ENCODE measurements around the gene SUGP1.
A peak's percentile ranks its signal among the peaks of the same experiment; 100 is the strongest.

SUGP1 gene

DNA sequence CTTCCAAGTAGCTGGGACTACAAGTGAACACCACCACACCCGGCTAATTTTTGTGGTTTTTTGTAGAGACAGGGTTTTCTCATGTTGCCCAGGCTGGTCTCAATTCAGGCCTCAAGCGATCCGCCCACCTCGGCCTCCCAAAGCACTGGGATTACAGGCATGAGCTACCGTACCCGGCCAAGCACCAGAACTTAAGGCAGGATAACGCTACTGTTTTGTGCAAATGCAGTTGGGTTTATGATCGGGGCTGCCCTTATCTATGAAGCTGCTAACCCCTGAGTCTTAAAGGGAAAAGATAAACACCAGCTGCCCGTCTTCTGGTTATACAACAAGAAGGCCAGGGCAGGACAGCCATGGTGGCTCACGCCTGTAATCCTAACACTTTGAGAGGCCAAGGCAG is 34.6 kb downstream of the SUGP1 start:
- Histone ChIP-seq H3K4me3 (ENCODE audit: low read length) (no peak overlapping the region), H3K9ac (ENCODE audit: low read depth, low read length) (no peak overlapping the region), H3K9me3 (ENCODE audit: insufficient read depth, low read depth, low read length) (no peaks in the 10 kb centered on the region), H3K27ac (ENCODE audit: low read length) (no peak overlapping the region), H3K36me3 (ENCODE audit: insufficient read depth, low read depth, low read length) (peaks cover 71% of the 10 kb centered on the region), H3K4me1 (ENCODE audit: insufficient read depth, low read length) (no peaks in the 10 kb centered on the region), H3K27me3 (ENCODE audit: insufficient read depth, low read length) (no peaks in the 10 kb centered on the region)

DNA sequence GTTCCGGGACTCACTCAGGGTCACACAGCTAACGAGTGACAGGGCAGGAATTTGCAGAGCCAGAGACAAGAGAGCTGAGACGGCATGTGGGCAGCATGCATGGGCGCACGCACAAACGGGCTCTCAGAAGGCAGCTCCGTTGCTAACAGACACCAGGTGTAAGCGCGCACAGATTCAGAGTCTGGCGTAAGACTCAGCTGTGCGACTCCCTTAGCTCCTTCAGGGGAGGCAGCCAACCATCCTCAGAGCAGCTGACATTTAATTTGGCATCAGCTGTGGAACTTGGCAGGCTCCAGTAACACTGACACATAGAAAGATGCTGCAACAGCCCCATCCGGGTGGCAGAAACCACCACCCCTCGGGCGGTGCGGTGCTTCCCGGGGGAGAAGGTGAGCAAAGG is 39.7 kb downstream of the SUGP1 start:
- no peak overlapping the region for H3K4me3 ChIP-seq (ENCODE audit: low read length)
- no peak overlapping the region for H3K27ac ChIP-seq (ENCODE audit: low read length)
- peaks cover 75% of the 10 kb centered on the region for H3K36me3 ChIP-seq (ENCODE audit: insufficient read depth, low read depth, low read length)
- H3K9ac ChIP-seq (ENCODE audit: low read depth, low read length), result no peak overlapping the region
- no peaks in the 10 kb centered on the region for H3K4me1 ChIP-seq (ENCODE audit: insufficient read depth, low read length)
- no peaks in the 10 kb centered on the region for H3K27me3 ChIP-seq (ENCODE audit: insufficient read depth, low read length)
- H3K9me3 ChIP-seq (ENCODE audit: insufficient read depth, low read depth, low read length), result no peaks in the 10 kb centered on the region

DNA sequence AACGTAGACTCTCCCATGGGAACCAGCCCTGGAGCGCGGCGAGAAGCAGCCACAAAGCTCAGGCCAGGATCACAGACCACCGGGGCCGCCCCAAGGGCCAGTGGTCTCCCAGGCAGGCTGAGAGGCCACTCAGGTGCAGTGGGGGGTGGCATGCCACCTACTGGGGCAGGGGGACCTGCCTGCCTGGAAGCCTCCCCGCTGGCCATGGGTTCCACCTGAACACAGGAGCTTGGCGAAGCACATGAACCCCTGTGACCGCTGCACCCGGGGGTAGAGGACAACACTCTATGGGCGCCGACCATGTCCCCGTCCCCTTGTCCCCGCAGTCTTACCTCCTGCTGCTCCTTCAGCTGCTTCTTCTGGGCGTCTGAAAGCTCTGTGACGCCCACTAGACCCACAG is 40.5 kb downstream of the SUGP1 start:
- Histone ChIP-seq H3K4me1 (ENCODE audit: insufficient read depth, low read length) (no peaks in the 10 kb centered on the region), H3K9me3 (ENCODE audit: insufficient read depth, low read depth, low read length) (no peaks in the 10 kb centered on the region), H3K36me3 (ENCODE audit: insufficient read depth, low read depth, low read length) (peaks cover 74% of the 10 kb centered on the region), H3K4me3 (ENCODE audit: low read length) (no peak overlapping the region), H3K27me3 (ENCODE audit: insufficient read depth, low read length) (no peaks in the 10 kb centered on the region), H3K9ac (ENCODE audit: low read depth, low read length) (no peak overlapping the region), H3K27ac (ENCODE audit: low read length) (no peak overlapping the region)

DNA sequence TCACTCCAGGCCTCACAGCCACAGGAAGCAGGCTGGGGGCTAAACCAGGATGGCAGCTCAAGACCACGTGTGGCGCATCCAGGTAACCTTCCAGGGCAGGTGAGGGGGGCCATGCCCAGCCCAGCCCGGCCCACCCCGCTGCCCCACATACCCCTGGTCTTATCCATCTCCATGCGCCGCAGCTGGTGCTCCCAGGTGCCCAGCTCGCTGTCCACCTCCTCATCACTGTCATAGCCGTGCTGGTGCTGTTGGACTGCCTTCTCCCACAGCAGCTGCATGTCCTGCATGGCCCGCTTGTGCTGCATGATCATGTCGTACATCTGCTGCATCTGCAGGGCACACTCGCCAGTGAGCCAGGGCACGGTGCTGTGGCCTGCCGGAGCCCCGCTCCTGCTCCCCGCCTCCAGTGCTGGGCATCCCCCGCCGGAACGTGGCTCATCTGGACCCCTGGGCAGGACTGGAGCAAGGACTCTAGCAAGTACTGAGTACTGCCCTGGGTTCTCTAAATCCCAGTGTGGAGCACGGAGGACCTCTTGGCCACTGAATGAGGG is 41.2 kb downstream of the SUGP1 start:
- H3K9ac ChIP-seq (ENCODE audit: low read depth, low read length), result no peak overlapping the region
- H3K27me3 ChIP-seq (ENCODE audit: insufficient read depth, low read length), result peaks cover under 1% of the 10 kb centered on the region; the same call in 1 of the 2 replicates
- H3K4me3 ChIP-seq (ENCODE audit: low read length), result no peak overlapping the region
- H3K9me3 ChIP-seq (ENCODE audit: insufficient read depth, low read depth, low read length), result no peaks in the 10 kb centered on the region
- H3K4me1 ChIP-seq (ENCODE audit: insufficient read depth, low read length), result no peaks in the 10 kb centered on the region
- H3K27ac ChIP-seq (ENCODE audit: low read length), result no peak overlapping the region
- H3K36me3 ChIP-seq (ENCODE audit: insufficient read depth, low read depth, low read length), result peaks cover 68% of the 10 kb centered on the region

DNA sequence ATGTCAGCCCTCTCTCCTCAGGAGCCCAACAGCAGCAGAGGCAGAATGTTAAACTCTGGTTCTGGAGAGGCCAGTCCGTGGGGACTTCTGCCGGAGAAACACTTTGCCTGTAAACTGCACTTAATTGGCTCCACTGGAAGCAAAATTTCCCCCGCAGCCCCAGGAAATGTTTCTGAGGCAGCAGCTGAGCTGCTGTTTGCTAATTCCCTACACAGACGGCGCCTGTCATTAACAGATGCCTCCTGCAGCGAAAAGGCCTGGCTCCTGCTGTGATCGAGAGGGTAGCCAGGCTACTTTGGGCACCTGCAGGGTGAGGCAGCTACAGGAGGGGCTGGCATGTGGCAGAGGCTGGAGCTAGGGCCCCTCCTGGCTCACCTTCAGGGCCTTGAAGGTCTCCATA is 42.0 kb downstream of the SUGP1 start:
- Histone ChIP-seq H3K4me3 (ENCODE audit: low read length) (no peak overlapping the region), H3K36me3 (ENCODE audit: insufficient read depth, low read depth, low read length) (peaks cover 60% of the 10 kb centered on the region)

DNA sequence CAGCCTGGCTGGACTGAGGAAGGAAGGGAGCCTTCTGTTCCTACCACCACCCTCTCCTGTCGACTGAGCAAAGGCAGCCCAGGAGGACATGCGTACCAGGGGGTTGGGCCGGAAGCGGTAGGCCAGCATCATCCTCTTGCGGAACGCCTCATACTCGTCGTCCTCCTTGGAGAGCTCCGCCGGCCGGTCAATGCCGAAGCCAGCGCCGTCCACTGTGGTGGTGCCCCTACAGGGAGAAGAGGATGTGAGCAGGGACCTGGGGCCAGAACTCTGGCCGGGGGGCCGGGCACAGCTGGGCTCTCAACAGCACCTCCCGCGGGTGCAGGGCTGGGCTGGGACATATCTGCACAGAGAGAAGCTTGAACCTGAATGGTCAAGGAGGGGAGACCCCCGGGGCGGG is 43.5 kb downstream of the SUGP1 start:
- H3K36me3 ChIP-seq (ENCODE audit: insufficient read depth, low read depth, low read length), result peaks cover 48% of the 10 kb centered on the region

More for the DNA sequence above, 42.0 kb downstream of the SUGP1 start:
- Histone ChIP-seq H3K27me3 (ENCODE audit: insufficient read depth, low read length) (peaks cover 8% of the 10 kb centered on the region), H3K27ac (ENCODE audit: low read length) (no peak overlapping the region), H3K9ac (ENCODE audit: low read depth, low read length) (no peak overlapping the region), H3K4me1 (ENCODE audit: insufficient read depth, low read length) (no peaks in the 10 kb centered on the region), H3K9me3 (ENCODE audit: insufficient read depth, low read depth, low read length) (no peaks in the 10 kb centered on the region)

DNA sequence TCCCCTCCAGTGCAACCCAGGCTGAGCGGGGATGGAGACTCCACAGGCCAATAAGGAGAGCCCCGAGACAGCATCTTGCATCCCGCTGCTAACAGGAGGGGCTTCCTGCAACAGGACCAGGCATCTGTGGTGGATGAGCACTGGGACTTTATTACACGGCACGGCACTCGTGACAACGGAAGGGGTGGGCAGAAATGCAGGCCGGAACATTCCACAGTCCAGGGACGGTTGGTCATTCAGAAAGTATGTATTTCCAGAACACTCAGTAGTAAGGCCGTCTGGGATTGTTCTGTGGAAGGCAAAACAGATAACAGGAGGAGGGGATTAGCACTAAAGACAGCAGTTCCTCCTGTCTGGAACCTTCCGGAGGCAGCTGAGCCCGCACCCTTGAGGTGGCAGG is 43.9 kb downstream of the SUGP1 start:
- H3K4me3 ChIP-seq (ENCODE audit: low read length), result no peak overlapping the region
- H3K9me3 ChIP-seq (ENCODE audit: insufficient read depth, low read depth, low read length), result no peaks in the 10 kb centered on the region
- H3K4me1 ChIP-seq (ENCODE audit: insufficient read depth, low read length), result no peaks in the 10 kb centered on the region
- H3K27me3 ChIP-seq (ENCODE audit: insufficient read depth, low read length), result peaks cover 16% of the 10 kb centered on the region
- H3K27ac ChIP-seq (ENCODE audit: low read length), result no peak overlapping the region
- peaks cover 48% of the 10 kb centered on the region for H3K36me3 ChIP-seq (ENCODE audit: insufficient read depth, low read depth, low read length)
- H3K9ac ChIP-seq (ENCODE audit: low read depth, low read length), result no peak overlapping the region

More for the DNA sequence above, 43.5 kb downstream of the SUGP1 start:
- H3K27me3 ChIP-seq (ENCODE audit: insufficient read depth, low read length), result peaks cover 15% of the 10 kb centered on the region
- H3K4me1 ChIP-seq (ENCODE audit: insufficient read depth, low read length), result no peaks in the 10 kb centered on the region
- no peak overlapping the region for H3K4me3 ChIP-seq (ENCODE audit: low read length)
- H3K9ac ChIP-seq (ENCODE audit: low read depth, low read length), result no peak overlapping the region
- H3K27ac ChIP-seq (ENCODE audit: low read length), result no peak overlapping the region
- H3K9me3 ChIP-seq (ENCODE audit: insufficient read depth, low read depth, low read length), result no peaks in the 10 kb centered on the region

DNA sequence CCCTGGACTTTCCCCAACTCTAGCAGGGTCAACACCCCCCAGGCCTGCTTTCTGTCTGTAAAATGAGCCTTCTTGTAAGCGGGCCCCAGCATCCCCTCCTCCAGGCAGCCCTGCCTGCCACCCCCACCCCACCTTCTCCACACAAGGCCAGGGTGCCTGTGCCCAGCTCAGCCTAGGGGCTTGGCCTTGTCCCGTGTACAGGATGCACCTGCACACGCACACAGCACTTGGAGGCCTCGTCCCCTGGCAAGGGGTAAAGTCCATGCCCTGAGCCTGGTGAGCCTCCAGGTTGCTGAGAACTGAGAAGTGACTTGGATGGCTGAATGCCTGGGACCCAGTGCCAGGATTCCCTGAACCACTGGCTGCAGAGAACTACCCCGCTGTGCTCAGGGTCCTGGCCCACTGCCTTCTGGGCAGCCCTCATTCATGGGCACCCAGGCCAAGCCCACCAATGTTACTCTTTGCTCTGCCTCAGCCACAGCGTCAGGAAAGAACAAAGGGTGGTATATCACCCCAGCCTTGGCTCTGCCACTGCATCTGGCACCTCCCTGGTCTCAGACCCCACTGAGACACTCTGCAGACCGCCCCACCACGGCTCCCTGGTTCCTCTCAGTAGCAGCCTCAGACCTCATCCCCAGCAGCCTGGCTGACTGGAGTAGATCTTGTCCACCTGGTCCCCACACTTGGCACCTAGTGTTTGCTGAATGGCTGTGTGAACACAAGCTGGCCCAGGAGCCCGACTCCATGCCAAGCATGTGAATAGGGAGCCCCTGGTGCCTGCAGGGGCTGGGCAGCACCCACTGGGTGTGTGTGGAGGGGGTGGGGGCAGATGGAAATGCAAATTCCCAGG is 45.4 kb downstream of the SUGP1 start:
- Histone ChIP-seq H3K27ac (ENCODE audit: low read length) (no peak overlapping the region), H3K9me3 (ENCODE audit: insufficient read depth, low read depth, low read length) (no peaks in the 10 kb centered on the region), H3K9ac (ENCODE audit: low read depth, low read length) (no peak overlapping the region), H3K36me3 (ENCODE audit: insufficient read depth, low read depth, low read length) (peaks cover 42% of the 10 kb centered on the region), H3K4me1 (ENCODE audit: insufficient read depth, low read length) (no peaks in the 10 kb centered on the region), H3K4me3 (ENCODE audit: low read length) (no peak overlapping the region), H3K27me3 (ENCODE audit: insufficient read depth, low read length) (peaks cover 16% of the 10 kb centered on the region)

DNA sequence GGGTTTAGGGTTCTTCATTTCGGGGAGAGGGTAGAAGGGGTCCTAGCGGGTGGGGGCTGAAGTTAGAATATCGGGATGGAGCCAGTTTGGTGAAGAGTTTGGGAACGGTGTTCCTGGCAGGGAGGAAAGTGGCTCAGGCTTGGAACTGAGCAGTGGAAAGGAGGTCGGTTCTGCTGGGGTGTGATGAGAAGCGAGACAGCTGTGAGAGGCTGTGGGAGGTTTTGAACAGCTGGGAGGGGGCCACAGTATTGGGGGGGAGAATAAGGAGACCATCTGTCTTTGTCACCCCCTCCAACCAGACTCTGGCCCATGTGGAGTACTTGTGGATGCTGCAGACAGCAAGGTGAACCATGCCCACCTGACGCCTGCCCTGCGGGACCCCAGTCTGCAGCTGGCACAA is 46.2 kb downstream of the SUGP1 start:
- Histone ChIP-seq H3K27me3 (ENCODE audit: insufficient read depth, low read length) (peaks cover 16% of the 10 kb centered on the region), H3K4me3 (ENCODE audit: low read length) (no peak overlapping the region), H3K36me3 (ENCODE audit: insufficient read depth, low read depth, low read length) (peaks cover 34% of the 10 kb centered on the region), H3K9me3 (ENCODE audit: insufficient read depth, low read depth, low read length) (no peaks in the 10 kb centered on the region), H3K9ac (ENCODE audit: low read depth, low read length) (no peak overlapping the region), H3K27ac (ENCODE audit: low read length) (no peak overlapping the region), H3K4me1 (ENCODE audit: insufficient read depth, low read length) (no peaks in the 10 kb centered on the region)

DNA sequence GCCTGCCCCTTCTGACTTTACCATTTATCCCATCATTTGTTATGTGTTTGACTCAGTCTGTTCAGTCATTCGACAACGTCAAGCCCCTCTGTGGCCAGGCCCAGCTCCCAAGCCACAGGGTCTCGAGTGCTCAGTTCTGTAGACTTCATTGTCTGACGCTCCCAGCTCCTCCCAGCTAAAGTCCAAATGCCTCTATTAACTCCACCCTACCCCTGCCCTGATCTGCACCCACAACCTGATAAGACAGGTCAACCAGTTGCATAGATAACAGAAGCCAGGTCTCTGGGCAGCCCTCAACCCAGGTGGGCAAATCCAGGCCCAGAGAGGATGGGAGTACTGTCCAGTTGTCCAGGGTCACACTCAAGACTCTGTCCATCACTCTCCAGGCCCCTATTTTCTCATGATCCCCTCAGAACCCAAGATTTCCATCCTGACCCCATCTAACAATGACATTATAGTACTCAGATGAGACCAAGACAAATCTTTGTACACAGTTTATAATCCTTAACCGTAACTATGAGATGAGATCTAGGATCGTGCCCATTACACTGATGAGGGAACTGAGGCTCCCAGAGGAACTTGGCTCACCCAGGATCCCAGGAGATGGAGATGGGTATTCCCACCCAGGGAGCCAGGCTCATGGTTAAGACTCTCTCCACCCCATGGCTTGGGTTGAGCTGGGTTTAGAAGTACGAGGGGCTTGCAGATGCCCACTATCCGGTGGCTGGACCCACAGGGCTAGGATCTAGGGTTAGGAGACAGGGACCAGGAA is 48.3 kb downstream of the SUGP1 start:
- Histone ChIP-seq H3K27me3 (ENCODE audit: insufficient read depth, low read length) (peaks cover 16% of the 10 kb centered on the region), H3K9me3 (ENCODE audit: insufficient read depth, low read depth, low read length) (no peaks in the 10 kb centered on the region), H3K36me3 (ENCODE audit: insufficient read depth, low read depth, low read length) (peaks cover 15% of the 10 kb centered on the region), H3K9ac (ENCODE audit: low read depth, low read length) (no peak overlapping the region; the same call in 1 of the 2 replicates), H3K4me3 (ENCODE audit: low read length) (peak overlapping the region; percentile 52), H3K27ac (ENCODE audit: low read length) (no peak overlapping the region), H3K4me1 (ENCODE audit: insufficient read depth, low read length) (no peaks in the 10 kb centered on the region)

DNA sequence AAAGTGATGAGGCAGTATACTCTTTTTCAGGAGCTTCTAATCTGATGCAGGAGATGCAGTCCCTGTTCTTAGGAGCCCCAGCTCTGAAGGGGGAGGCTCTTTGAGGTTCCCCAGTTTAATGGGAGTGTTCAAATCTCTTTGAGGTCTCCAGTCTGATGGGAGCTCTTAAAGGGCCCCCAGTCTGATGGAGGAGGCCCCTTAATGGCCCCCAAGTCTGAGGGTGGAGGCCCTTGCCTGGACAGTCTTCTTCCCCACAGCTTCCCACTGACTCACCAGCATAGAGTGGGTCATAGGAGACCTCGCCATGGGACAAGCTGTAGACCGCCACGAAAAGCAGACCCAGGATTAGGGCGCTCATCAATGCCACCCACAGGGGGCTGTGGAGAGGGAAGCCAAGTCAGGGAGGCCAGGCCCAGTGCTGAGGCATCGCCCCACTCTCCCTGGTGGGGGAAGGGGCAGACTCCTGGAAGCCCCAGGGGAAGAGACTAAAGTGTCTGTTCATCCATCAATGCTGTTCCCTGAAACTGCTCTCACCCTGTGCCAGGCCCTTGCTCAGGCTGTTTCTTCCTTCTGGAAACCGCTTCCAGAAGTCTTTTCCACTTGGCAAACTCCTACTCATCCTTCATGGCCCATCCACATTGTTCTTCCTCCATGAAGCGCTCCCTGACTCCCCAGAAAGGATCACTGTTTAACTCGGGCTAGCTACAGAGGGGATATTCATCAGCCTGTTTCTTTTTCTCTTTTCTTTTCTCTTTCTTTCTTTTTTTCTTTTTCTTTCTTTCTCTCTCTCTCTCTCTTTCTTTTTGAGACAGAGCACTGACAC is 49.3 kb downstream of the SUGP1 start:
- Histone ChIP-seq H3K9me3 (ENCODE audit: insufficient read depth, low read depth, low read length) (no peaks in the 10 kb centered on the region), H3K4me3 (ENCODE audit: low read length) (no peak overlapping the region), H3K36me3 (ENCODE audit: insufficient read depth, low read depth, low read length) (peaks cover 5% of the 10 kb centered on the region), H3K9ac (ENCODE audit: low read depth, low read length) (no peak overlapping the region), H3K4me1 (ENCODE audit: insufficient read depth, low read length) (no peaks in the 10 kb centered on the region), H3K27me3 (ENCODE audit: insufficient read depth, low read length) (peaks cover 16% of the 10 kb centered on the region), H3K27ac (ENCODE audit: low read length) (no peak overlapping the region)

Data from iPS-20b (cell line).